GM19328 (cell line): ENCODE data around the gene MAPT.

Source experiments
- ATAC-seq: cut with Tn5 transposase; IDR thresholded peaks from one replicate; pipeline ENCODE4 v1.9.1; 2021; ENCODE audit warnings: mild to moderate bottlenecking, moderate library complexity; ENCODE audit not compliant: unreplicated experiment

The MAPT gene

GRCh38 chr17:45969726-45970125 is 75.4 kb downstream of the MAPT start:
- ATAC-seq = no peak

GRCh38 chr17:45970659-45971058 is 76.3 kb downstream of the MAPT start:
- no peak for ATAC-seq

- no peak for ATAC-seq
These were observed 77.4 kb downstream of the MAPT start for GRCh38 chr17:45971698-45972141.

- ATAC-seq = no peak
These were observed 78.2 kb downstream of the MAPT start for GRCh38 chr17:45972531-45972930.

- ATAC-seq = no peak
These were observed 78.9 kb downstream of the MAPT start for GRCh38 chr17:45973099-45973780.

GRCh38 chr17:45973946-45974859 is 79.8 kb downstream of the MAPT start:
- ATAC-seq = no peak

- ATAC-seq = no peak
These were observed 80.7 kb downstream of the MAPT start for GRCh38 chr17:45974916-45975630.

- ATAC-seq = no peak
These were observed 81.4 kb downstream of the MAPT start for GRCh38 chr17:45975640-45976295.

- ATAC-seq = no peak
These were observed 82.0 kb downstream of the MAPT start for GRCh38 chr17:45976391-45976754.

- no peak for ATAC-seq
These were observed 82.6 kb downstream of the MAPT start for GRCh38 chr17:45976755-45977505.

- no peak for ATAC-seq
These were observed 83.1 kb downstream of the MAPT start for GRCh38 chr17:45977506-45977824.

- no peak for ATAC-seq
These were observed 83.7 kb downstream of the MAPT start for GRCh38 chr17:45977976-45978626.

- no peak for ATAC-seq
These were observed 84.8 kb downstream of the MAPT start for GRCh38 chr17:45979137-45979536.

GRCh38 chr17:45980855-45981254 is 86.5 kb downstream of the MAPT start:
- no peak for ATAC-seq

- ATAC-seq = no peak
These were observed 87.0 kb downstream of the MAPT start for GRCh38 chr17:45981306-45981705.

- ATAC-seq = no peak
These were observed 88.6 kb downstream of the MAPT start for GRCh38 chr17:45982791-45983613.

- no peak for ATAC-seq
These were observed 89.4 kb downstream of the MAPT start for GRCh38 chr17:45983614-45984310.

- no peak for ATAC-seq
These were observed 90.0 kb downstream of the MAPT start for GRCh38 chr17:45984368-45984767.
